Smooth muscle cell of the brain vasculature (primary cell): ENCODE results near the gene CMTM5.
"Not testable (repeated sequence)": the region's sequence is repeated elsewhere in the genome, so short reads cannot be mapped to it uniquely, and the experiment has no call there.

ENCODE experiments used
- DNase-seq: peaks from one replicate; pipeline ENCODE4 v3.0.0-alpha.2; 2012; ENCODE audit warnings: low read depth, low spot score

The CMTM5 gene

DNA sequence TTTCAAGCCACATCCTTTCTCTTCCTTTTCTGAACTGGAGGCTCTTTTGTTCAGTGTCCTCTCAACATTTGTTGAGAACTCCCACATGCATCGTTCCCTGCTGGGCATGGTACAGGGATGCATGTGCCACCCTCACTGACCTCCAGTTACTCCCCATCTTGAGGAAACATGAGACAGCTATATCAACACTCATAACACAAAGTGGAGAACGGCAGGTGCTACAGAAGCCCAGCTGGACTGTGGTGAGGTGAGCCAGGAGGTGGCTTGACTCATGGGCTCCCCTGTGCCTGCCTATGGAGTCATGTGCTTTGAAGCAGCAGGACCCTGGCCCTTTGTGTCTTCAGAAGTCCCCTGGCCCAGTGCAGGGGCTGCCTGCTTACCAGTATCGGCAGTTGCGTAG lies 21.5 kb downstream of the CMTM5 start:
- DNase-seq: no peak

DNA sequence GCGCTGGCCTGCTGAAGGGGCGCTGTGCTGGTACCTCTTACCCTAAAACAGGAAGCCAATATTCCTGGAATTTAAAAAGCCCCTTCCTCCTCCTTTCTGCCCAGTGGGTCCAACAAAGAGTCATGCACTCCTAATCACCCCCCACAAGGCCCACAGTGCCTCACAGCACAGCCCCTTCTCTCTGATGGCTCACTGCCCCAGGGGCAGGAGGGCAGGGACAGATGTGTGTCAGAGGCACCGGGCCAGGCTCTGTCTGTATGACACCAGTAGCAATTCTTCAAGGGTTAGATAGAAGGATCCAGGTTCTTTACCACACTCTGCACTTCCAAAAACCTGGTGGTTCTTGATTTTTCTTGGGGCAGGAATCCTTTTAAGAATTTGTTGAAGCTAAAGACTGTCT lies 22.3 kb downstream of the CMTM5 start:
- no peak for DNase-seq

DNA sequence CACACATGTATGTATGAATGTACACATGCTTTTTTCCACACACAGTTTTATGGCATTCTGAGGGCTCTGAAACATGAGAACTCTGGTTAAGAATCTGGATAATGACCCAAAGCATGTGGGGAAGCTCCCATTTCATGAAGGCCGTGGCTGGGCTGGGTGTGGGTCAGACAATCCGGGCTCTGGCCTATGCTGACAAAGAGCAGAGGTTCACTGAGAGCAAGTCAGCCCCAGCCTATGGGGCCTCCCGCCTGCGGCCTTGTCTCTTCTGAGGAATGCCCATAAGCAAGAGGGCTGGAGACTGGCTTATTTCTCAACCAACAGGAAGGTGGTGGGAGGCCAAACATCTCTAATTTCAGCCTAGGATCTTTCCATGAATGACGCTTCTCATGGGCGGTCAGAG lies 22.7 kb downstream of the CMTM5 start:
- DNase-seq: no peak

DNA sequence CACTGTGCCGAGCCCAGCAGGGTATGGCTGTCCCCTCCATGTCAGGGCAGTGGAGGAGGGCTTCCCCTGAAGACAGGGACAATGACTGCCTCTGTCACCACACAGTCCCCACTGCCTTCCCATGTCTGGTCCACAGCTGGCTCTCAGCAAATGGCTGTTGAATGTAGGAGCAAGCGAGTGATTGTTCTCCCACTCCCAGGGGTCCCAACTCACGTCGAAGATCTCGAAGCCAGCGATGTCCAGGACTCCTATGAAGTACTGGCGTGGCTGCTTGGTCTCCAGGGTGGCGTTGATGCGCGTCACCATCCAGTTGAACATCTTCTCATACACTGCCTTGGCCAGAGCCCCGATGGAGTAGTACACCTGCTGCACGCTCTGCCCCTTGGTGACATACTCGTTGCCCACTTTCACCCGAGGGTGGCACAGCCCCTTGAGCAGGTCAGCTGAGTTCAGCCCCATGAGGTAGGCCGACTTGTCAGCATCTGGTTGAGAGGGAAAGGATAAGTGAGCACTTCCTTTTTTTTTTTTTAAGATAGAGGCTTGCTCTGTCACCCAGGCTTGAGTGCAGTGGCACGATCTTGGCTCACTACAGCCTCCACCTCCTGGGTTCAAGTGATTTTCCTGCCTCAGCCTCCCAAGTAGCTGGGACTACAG lies 23.8 kb downstream of the CMTM5 start:
- DNase-seq: not testable (repeated sequence)

DNA sequence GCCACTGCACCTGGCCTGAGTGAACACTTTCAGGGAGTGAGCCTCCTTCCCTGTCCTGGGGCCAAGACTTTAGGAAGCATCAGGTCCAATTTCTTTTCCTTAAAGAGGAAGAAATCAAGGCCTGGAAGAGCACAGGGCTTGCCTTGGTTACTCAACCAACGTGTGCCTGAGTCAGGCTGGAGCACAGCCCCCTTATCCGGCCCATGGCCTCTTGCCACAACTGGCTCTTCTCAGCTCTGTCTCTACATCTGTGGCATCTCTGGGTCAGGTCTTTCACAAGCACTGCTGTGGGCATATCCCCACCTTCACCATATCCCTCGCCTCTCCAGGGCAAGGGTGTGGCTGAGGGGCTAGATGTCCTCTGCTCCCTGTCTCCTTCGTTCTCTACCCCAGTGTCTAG lies 24.4 kb downstream of the CMTM5 start:
- no peak for DNase-seq

DNA sequence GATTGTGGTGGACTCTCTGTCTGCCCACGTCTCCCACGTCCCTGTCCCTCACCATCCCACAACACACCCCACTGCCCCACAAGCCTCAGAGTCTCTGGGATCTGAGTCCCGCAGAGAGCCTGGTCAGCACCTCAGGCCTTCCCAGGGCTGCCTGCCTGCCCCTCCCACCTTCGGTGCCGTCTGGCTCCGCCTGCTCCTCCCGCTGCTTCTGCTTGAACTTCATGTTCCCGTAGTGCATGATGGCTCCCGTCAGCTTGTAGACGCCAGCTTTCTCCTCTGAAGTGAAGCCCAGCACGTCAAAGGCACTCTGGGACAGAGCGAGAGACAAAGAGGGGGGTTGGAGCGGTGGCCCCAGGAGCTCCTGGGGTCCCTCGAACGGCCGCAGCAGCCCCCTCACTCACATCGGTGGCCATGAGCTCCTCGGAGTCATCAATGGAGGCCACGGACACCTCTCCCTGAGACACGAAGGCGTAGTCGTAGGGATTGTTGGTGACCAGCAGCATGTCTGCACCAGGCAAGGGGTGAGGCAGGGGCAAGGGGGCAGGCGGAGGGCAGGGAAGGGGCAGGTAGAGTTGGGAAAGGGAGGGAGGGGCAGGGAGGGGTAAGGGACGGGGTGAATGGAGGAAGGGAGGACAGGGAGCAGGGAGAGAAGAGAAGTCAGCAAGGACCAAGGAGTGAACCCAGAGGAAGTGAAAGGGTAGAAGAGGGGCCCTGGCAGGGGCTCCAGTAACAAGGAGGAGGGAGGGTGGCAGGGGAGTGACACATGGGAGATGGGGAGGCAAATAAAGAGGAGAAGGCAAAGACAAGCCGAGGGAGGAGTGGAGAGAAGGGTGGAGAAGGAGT lies 25.7 kb downstream of the CMTM5 start:
- DNase-seq: no peak

DNA sequence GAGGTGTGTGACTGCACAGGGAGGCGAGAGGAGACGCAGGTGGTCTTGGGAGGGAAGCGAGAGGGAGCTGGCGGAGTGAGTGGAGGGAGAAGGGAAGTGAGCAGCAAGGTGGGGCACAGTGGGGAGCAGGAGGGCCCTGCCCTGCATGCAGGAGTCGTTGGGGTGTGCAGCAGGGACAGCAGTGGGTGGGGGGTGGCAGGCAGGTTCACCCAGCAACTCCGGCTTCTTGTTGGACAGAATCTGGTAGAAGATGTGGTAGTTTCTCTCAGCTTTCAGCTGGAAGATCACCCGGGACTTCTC lies 26.2 kb downstream of the CMTM5 start:
- no peak for DNase-seq

DNA sequence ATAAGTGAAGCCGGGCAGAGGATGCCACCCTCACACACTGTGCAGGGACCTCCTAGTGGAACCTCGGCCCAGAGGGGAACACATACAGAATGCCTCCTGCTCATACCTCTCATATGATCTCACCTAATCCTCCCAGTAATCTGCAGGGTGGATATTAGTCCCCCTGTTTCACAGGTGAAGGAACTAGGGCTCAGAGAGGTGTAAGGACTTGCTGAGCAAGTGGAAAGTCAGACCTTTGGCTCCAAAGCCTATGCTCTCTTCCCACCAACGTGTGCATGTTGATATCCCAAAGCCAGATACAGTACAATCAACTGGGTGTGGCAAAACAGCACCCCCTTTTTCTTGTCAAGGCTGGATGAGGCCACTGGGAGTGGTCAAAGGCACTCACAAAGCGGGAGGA lies 27.1 kb downstream of the CMTM5 start:
- DNase-seq: no peak

DNA sequence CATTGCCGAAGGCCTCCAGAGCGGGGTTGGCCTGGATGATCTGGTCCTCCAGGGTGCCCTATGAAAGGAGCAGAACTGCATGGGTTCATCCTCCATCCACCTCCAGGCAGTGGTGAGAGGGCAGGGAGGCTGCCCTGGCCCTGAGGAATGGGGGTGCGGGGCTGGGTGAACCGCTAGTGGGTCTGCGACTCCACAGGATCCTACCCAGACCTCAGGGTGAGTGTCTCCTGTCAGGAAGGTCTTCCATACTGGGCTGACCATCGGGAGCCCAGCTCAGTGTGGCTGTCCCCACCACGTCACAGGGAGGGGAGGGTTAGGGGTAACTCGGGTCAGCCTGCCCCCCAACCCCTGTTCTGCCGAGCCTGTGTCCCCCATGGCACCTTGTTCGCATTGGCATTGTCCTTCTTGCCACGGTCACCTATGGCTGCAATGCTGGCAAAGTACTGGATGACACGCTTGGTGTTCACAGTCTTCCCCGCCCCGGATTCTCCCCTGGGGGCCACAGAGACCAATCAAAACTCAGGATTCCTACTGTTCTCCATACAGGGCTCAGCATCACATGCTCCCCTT lies 27.6 kb downstream of the CMTM5 start:
- DNase-seq: no peak

DNA sequence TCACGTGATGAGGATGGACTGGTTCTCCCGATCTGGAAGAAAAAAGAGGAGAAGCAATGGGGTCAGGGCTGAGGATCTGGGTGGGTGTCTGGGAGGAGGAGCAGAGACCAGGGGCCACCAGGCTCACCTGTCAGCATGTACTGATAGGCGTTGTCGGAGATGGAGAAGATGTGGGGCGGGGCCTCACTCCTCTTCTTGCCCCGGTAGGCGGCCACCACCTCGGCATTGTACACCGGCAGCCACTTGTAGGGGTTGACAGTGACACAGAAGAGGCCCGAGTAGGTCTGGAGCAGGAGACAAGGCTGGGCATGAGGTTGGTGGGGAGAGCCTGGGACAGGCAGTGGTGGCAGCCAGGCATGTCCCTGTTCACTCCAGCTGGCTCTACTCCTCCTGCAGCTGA lies 28.2 kb downstream of the CMTM5 start:
- no peak for DNase-seq

DNA sequence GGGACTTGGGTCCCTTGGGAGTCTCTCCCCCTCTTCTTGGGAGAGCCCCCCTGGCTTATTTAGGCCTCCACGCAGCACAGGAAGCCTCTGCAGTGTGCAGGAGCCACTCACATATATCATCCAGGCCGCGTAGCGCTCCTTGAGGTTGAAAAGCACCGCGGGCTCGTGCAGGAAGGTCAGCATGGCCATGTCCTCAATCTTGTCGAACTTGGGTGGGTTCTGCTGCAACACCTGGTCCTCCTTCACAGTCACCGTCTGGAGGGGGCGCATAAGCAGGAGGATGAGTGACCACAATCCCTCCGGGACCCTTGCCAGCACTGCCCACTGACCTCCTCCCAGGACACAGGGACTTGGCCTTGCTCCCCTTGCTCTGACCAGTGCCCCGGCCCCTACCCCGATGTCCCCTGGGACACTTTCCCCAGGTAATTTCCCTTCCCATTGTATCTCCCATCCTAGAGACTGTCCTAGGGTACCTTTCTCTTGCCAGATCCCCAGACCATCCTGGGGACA lies 28.7 kb downstream of the CMTM5 start:
- DNase-seq: no peak

DNA sequence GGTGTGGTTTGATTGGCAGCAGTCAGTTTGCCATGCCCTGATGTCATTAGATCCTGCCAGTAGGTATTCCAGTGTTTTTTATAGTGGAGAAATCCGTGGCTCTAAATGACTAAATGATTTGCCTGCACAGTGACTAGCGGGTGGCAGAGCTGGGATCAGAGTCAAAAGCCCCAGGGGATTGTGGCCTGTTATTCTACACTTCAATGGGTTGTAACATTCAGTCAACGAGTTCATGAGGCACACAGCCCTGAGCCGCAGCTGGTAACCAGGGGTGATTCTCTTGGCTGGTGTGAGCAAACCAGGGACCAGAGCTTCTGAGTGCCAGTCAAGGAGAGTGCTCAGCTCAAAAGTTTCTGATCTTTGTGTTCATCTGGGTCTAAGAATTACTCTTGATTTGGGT lies 29.4 kb downstream of the CMTM5 start:
- DNase-seq: no peak

DNA sequence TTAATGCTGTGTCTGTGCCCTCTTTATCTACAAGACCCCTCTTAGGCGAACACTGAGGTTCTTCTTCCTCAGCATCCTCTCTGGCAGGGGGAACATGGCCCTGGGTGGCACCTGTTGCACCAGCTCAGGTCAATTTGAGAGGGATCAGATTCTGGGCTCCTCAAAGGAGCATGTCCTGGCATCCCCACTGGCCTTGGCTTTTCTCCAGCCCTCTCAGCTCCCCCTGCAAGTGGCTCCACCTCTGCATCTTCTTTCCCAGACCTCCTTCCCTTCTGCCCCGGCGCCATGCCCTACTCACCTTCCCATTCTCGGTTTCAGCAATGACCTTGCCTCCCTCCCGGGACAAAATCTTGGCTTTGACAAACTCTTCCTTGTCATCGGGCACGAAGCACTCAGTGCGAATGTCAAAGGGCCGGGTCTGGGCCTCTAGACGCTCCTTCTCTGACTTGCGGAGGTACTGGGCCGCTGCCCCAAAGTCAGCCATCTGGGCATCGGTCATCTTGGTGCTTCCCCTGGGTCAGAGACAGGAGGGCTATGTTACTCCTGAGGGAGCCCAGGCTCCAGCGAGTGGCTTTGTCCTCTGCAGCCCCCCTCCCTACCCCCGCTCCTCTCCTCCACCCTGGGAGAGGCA lies 30.0 kb downstream of the CMTM5 start:
- no peak for DNase-seq

DNA sequence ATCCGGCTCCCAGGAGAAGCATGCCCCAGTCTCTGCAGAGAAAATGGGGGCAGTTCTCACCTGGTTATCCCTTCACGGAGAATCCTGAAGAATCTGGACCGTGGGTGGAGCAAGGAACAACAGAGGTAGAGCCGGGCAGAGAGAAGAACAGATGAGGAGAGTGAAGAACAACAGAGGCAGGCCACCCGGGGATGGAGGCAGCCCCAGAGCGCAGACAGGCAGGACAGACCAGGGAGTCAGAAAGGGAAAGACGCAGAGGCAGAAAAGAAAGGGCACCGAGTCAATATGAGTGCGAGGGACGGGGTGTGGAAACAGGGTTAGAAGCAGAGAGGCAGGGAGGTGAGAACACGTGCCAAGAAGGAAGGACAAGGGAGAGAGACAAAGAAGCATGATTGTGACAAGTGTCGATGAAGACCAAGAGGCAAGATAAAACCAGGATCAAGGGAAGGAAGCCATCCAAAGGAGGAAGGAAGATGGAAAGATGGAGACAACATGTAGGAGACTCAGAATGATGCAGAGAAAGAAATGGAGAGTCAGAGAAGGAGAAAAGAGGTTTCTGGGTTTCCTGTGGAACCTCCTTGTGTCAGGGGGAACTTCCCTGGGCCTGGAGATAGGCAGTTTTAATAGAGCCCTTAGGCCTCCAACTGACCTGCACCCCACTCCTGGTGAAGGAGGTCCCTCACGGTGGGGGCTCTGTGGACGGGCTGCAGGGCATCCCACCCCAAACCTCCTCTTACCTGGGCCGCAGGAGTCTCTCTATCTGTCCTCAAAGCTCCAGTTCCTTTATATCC lies 30.9 kb downstream of the CMTM5 start, which contains the start of gene MYH6:
TSS of gene MYH6 (minus strand) at position 758 of the 791 bp plus-strand sequence. CDS start 1,050 bp downstream, outside the sequence.
- no peak for DNase-seq

DNA sequence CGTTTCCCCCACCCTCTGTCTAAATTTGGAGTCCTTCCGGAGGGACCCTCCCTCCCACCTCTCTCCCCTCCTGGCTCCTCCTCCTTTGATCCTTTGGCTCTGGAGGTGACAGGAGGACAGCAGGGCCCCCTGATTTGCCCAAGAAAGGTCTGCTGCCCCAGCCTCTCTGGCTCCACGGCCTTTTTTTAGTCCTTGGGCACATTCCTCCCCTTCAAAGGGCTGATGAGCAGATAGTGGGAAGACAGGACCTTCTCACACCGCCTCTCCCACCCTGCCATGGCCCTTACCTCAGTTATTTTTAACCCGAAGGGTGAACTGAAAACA lies 31.4 kb downstream of the CMTM5 start:
- no peak for DNase-seq

DNA sequence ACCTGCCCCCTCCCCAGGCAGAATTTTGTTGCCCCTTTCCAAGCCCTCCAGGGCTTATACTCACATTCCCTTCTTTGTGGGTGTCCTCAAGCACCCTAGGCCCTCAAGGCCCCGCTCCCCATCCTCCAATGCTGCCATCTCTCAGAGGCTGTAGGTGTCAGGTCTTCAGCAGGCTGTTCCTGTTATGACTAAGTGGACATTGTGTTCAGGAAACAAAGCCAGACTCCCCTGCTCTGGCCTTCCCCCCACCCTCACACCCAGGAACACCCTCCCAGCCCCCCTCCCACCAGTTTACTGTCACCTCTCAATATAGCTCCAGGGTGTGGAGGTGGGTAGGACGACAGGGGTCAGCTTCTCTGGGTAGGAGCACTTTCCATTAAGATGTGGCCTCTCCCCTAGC lies 32.6 kb downstream of the CMTM5 start:
- DNase-seq: no peak

DNA sequence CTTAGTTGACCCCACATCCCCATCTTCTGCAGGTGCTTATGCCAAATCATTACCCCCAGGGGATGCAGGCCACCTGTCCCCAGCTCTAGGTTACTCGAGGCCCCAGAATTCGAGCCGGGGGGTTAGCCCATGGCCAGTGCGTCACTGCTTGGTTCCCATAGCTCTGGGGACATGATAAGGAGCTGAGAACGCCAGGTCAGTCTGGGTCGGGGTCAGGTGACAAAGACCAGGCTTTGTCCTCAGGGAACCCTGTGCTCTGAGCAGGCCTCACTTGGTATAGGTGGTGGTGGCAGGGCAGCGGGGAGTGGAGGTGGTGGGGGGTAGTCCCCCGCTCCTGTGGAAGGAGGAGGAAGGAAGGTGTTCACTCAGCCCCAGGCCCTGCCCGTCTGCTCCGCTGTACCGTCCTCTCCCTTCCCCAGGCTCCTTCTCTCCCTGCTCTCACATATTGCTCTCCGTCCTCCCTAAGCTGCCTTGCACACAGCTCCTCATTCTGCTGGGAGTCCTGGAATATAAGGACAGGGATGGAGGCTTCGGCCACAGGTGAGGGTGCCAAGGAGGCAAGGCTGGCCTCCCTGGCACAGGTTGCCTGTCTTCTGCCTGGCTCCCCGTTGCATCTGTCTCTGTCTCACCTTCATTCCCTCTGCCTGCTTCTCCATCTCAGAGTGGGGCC lies 33.3 kb downstream of the CMTM5 start:
- no peak for DNase-seq

DNA sequence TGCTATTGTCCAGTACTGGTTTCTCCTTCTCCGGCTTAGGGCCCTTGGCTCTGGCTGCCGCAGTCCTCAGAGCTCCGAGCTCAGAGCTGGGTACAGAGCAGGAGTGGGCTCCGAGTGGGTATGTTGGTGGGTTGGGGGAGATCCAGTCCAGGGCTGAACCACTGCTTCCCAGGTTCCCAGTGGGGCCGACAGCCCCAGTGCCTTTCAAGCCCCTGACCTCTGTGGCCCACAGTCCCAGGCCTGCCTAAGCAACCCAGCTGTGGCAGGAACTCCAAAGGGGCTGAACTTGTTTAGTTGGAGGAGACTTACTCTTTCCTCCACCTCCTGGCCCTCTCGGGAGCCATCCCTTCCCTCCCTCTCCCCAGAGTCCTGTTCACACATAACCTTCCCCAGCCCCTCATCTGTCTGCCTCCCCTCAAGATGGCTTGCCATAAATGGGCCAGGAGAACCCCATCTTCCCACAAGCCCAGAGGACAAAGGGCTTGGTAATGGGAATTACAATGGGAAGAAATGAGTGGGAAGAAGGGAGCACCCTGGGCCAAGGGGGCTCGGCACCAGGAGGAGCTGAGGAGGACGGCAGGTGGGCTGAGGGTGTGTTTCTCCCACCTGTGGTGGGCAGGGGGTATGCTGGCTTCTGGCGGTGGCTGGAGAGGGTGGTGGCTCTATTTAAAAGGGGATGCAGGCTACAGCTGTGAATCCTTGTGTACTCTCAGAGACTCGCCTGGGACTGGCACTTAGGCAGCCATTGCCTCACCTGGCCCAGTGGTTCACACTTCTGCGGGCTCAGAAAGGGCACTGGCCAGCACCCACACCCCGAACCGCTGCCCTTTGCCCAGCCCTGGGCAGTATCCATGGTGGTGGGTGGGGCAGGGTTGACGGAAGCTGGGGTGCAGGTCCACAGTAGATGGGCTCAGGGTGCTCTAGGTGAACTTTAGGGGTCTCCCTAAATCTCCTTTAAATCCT lies 35.0 kb downstream of the CMTM5 start:
- no peak for DNase-seq

DNA sequence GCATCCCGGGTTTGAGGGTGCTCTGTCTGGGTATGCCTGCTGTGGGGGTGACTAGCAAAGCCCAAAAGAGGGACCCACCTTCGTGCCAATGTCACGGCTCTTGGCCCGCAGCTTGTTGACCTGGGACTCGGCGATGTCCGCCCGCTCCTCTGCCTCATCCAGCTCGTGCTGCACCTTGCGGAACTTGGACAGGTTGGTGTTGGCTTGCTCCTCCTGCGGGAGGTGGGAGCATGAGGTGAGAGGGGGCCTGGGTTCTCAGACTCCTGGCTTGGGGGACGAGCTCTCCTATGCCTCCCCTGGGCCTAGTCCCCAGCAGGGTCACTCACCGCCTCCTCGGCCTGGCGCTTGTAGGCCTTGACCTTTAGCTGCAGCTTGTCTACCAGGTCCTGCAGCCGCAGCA lies 36.8 kb downstream of the CMTM5 start:
- DNase-seq: no peak

DNA sequence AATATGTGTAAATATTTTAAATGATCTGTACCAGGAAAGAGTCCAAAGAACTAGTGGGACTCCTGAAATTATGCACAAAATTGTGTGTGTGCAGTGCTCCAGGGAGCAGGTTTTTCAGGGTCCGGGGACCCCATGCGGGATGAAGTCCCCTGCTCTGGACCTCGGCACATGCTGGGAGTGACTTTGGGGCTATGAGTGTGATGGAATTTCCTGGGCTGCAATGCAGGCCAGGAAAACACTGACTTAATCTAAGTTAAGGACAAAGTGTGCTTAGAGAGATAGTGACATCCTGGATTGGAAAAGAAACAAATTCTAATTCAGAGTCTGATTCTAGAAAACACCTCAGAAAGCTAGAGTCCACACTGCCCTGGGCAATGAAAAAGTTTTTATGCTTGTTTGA lies 37.4 kb downstream of the CMTM5 start:
- no peak for DNase-seq
